Globus pallidus (tissue), 1 donor: ENCODE measurements around the gene WASHC2C.
"Not testable (repeated sequence)": the region's sequence is repeated elsewhere in the genome, so short reads cannot be mapped to it uniquely, and the experiment has no call there.

Source experiments
- DNase-seq: peaks from one replicate; pipeline ENCODE4 v3.0.0-alpha.2; 2015; ENCODE audit warnings: low spot score

The WASHC2C gene

DNA sequence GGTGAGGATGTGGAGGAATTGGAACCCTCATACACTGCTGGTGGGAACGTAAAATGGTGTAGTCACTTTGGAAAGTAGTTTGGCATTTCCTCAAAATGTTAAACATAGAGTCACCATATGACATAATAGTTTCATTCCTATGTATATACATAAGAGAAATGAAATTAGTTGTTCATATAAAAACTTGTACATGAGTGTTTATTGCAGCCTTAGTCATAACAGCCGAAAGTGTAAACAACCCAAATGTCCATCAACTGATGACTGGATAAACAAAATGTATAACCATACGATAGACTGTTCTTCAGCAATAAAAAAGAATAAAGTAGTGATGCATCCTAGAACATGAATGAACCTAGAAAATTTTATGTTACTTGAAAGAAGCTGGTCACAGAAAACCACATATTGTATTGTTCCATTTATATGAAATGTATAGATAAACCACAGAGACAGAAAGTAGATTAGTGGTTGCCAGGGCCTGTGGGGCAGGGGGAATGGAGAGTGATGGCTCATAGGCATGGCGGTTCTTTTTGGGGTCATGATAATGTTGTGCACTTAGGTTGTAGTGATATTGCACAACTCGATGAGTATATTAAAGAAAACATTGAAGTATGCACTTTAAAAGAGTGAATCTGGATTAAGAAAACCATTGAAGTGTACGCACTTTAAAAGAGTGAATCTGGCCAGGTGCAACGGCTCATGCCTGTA is 44.8 kb downstream of the WASHC2C start:
- DNase-seq = not testable (repeated sequence)

DNA sequence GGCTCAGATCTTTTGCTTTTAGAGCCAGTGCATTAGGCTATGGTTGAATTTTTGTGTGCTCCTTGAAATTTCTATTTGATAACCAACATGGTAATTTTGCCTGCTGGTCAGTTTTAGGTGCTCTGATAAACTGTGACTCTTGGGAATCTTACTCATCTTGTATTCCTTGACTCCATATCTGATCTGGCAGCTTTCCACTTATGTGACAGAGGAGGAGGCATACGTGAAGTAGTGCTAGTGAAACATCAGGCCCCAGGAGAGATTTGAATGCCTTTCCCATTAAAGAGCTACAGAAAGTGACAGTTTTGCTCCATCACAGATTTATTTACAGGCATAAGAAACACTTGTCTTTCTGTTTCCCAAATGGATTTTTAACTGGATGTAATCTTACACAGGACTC is 59.2 kb downstream of the WASHC2C start:
- DNase-seq = not testable (repeated sequence)

- not testable (repeated sequence) for DNase-seq
These were observed 60.2 kb downstream of the WASHC2C start for GRCh38 chr10:45787212-45787741.

DNA sequence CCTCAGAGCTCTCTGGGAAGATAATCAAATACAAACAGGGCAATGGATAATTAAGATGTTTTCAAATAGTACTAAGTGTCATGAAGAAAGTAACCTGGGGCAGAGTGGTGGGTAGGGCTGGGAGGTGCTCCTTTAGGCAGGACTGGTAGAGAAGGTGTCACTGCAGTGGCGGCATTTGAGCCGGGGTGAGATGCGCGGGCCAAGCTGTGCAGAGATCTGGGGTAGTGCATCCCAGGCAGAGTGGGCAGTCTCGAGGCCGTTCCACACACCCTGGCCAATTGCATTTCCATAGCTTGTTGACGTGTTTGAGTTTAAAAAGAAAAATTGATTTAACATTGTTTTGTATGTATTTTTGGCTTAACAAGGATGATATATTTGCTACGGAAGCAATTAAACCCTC is 62.9 kb downstream of the WASHC2C start:
- not testable (repeated sequence) for DNase-seq

- not testable (repeated sequence) for DNase-seq
These were observed 63.8 kb downstream of the WASHC2C start for GRCh38 chr10:45790694-45791426.

GRCh38 chr10:45794761-45795160 is 67.7 kb downstream of the WASHC2C start:
- not testable (repeated sequence) for DNase-seq

DNA sequence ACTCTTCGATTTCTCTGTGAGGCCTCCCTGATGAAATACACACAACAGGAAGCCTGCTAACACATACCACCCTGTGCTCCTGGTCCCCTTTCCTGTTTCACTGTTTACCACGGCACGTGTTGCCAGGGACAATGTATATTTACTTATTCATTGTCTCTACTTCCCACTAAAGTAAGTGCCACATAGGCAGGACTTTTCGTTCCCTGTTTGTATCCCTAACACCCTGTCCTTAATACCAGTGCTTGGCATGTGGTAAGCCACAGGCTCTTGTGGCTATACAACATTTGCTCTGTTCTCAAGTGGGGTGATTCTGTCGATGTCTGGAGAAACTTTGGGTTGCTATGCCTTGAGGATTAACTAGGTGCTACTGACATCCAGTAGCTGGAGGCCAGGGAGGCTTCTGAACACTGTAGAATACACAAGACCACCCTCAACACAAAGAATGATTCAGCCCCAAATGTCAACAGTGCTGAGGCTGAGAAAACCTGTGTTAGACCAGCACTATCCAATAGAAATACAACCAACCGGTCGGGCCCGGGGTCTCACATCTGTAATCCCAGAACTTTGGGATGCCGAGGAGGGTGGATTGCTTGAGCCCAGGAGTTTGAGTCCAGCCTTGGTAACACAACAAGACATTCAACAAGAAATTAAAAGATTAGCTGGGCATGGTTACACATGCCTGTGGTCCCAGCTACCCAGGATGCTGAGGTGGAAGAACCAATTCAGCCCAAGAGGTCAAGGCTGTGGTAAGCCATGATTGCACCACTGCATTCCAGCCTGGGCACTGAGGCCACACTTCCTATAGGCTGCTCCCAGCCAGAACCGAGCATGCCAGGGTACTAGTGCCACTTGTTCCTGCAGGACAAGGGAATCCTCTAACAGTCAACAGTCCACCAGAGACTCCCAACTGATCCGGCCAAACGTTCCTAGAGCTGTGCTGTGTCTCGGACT is 76.3 kb downstream of the WASHC2C start:
- not testable (repeated sequence) for DNase-seq

DNA sequence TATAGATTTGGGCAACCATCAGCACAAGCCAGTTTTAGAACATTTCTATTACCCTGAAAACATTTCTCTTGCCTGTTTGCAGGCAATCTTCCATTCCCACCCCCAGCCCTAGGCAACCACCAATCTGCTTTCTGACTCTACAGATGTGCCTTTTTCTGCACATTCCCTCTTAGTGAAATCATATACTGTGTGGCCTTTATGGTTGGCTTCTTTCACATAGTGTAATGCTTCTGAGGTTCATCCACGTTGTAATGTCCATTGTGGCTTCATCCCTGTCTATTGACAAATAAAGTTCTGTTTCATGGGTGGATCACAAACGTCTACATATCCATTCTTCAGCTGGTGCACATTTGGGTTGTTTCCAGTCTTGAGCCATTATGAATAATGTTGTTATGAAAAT is 77.9 kb downstream of the WASHC2C start:
- DNase-seq = not testable (repeated sequence)

DNA sequence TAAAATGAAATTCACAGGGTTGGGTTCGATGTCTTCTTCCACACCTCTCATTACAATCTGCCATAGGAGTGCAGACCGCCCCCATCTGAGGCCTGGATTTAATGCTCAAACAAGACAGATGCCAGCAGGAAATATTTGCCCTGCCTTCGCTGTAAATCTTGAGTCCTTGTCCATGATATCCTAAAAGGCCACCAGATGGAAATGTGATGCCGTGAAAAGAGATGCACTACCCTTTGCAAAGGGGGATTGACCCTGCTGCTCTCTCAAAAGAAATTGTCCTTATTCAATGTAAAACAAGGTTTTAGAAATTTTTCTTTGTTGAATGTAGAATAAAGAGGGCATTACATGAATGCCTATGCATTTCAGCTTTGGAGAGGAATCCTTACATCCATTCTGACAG is 82.8 kb downstream of the WASHC2C start:
- no peak for DNase-seq

DNA sequence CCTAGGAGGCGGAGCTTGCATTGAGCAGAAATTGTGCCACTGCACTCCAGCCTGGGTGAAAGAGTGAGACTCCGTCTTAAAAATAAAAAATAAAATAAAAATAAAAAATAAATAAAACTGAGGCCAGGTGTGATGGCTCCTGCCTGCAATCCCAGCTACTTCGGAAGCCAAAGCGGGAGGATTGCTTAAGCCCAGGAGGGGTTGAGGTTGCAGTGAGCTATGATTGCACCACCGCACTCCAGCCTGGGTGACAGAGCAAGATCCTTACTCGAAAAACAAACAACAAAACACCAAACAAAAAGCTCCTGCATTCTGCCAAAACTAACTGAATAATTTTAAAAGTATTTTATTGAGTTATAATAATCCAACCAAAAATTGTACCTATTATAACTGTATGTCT is 84.0 kb downstream of the WASHC2C start:
- no peak for DNase-seq

DNA sequence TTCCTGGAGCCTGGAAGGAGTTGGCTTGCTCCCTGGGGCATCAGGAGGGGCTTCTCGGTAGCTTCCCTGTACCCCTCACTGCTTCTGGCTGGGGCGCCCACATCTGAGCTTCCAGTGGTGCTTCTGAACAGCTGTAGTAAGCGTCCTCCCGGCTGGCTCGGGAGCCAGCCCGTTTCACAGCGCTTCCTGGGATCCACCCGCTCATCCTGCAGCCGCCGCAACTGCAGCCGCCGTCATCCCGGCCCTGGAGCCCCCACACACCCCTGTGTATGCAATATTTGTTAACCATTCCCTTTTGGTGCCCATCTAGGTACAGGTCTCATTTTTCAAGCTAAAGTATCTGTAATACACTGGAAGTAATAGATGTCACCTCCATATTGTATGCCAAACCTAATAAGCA is 85.9 kb downstream of the WASHC2C start:
- DNase-seq = not testable (repeated sequence)

DNA sequence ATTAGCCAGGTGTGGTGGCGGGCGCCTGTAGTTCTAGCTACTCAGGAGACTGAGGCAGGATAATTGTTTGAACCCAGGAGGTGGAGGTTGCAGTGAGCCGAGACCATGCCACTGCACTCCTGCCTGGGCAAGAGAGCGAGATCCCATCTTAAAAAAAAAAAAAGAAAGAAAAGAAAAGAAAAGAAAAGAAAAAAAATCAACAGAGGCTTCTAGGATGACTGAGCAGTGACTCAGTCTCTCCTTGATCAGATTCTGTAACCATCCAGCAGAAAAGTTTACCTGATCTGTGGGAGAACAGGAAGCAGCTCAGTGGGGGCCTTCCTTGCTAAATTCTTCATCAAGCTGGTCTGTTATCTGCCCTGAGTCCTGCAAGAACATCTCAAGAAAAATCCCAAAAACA is 87.1 kb downstream of the WASHC2C start:
- not testable (repeated sequence) for DNase-seq

- no peak for DNase-seq
These were observed 90.2 kb downstream of the WASHC2C start for GRCh38 chr10:45817130-45817859.

- no peak for DNase-seq
These were observed 90.8 kb downstream of the WASHC2C start for GRCh38 chr10:45817912-45818311.

- DNase-seq = no peak
These were observed 92.5 kb downstream of the WASHC2C start for GRCh38 chr10:45819552-45819951.

GRCh38 chr10:45820107-45820830 is 93.2 kb downstream of the WASHC2C start:
- DNase-seq = not testable (repeated sequence)

DNA sequence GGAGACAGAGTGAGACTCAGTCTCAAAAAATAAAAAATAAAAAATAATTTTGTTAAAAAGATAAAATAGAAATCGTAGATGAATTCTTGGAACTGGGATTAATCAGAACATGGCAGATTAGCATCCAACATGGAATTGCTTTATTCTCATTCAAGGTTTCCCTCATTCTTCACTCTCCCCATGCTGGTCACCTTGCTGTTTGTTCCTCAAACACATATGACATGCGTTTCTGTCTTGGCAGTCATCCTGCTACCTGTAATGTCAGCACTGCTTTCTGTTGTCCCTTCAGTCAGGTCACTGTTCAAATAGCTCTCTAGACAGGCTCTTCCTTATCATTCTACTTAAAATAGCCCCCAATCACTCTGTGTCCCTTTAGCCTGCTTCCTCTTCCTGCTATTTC is 95.9 kb downstream of the WASHC2C start:
- not testable (repeated sequence) for DNase-seq
